NCI-H82 treated with DMSO at 0.1 percent for 48 hours (cell line): ENCODE results near the gene NOM1.

Experiments
- DNase-seq: peaks from one replicate; lab custom pipeline; 2025; ENCODE audit not compliant: unreplicated experiment; lab: John Stamatoyannopoulos, UW

The NOM1 gene

DNA sequence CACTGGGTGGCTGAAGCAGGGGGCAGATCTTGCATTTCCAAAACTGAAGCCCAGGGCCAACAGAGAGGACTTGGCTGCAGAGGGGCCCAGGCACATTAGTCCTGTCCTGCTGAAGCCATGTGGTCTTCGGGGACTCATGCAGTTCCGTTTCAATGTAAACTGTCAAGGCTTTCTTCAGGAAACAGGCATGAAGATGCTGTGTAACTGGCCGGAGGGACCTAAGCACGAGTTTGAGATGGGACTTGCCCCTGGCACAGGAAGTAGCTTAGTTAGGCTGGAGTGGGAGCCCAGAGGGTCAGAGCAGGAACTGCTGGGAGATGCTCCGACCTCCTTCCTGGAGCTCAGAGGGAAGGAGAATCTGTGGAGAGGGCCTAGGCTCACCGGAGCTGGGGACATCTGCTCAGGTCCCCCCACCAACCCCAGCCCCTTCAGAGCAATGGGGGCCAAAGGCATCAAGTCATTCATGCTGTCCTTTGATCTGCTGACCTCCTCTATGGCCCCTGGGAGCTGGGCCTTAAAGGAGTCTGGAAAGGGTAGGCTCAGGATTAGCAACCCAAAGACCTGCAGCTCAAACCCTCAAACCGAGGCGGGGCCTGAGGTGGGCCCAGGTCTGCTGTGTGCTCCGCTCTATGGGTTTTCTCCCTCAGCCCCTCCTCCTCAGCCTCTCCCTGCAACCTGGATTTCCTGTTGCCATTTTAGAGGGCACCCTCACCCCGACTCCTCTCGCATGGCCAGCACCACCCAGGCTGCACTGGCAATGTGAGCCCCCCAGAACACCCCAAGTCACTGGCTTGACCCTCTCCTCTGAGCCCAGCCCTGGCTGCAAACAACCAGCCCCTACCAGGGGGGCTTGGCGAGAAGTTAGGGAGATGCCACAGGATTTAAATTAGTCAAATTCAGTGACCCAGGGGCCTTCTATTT, 65.4 kb downstream of the NOM1 start:
- DNase-seq: no peak

- no peak for DNase-seq
These were observed 66.5 kb downstream of the NOM1 start for GRCh38 chr7:157016024-157016351.

DNA sequence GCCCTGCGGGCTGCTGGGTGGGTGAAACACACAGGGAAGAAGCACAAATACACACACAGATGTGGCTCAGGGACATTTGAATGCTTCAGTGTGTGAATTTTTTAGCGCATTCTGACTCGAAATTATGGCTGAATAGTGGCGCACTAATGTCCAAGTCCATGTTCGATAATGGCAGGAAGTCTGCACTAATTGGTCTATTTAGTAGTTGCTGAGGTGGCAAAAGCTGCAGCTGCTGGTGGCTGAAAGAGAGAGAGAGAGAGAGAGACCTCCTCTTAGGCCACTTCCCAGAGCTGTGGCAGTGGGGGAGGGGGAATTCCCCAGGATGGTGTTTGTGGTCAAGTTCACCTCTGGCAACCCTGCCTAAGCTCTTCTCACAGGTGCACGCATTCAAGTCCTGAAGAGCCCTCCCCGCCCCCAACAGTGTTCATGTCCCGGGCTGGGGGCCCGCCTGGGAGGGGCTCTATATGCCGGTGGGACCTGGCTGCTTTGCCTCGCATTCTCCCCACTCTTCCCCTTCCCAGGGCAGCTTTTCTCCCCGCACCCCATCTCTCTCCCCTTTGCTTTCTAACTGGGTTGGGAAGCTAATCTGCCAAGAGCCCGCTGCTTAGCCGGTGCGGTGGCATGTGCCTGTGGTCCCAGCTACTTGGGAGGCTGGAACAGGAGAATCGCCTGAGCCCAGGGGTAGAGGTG, 67.0 kb downstream of the NOM1 start:
- DNase-seq: no peak

- DNase-seq: no peak
These were observed 67.6 kb downstream of the NOM1 start for GRCh38 chr7:157017149-157017548.

- DNase-seq: no peak
These were observed 68.3 kb downstream of the NOM1 start for GRCh38 chr7:157017603-157018327.

GRCh38 chr7:157018328-157018996, 69.0 kb downstream of the NOM1 start:
- DNase-seq: no peak

GRCh38 chr7:157018997-157019608, 69.6 kb downstream of the NOM1 start:
- no peak for DNase-seq

DNA sequence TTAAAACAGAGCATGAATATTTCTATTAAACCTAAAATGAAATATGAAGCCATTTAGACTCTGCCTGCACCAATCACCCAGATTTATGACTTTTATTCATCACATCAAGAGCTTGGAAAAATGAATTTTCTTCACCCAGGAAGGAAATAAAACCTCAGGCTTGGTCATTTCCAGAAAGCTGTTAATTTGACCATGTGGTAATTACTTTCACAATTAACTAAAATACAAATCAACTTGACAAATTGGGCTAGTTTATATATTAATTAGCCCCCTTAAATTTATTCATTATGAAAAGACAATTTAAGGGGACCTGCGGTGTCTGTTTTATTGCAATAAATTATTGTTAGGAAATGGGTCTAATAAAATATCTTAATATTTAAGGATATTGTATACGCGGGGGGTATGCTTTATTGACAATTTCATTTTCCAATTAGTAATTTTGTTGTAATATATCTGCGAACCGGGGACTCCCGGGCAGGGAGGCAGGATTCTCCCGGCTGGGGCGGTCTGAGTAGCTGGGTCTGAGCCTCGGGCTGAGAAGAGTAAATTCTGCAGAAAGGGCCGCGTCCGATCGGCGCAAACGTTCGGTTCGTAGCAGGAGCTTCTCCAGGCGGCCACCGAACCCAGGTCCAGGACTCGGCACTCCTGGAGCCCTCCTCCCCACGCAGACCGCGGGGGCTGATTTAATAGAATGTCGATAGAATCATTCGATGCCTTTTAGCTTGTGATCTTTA, 70.4 kb downstream of the NOM1 start:
- no peak for DNase-seq

GRCh38 chr7:157020514-157021070, 71.1 kb downstream of the NOM1 start:
- no peak for DNase-seq

DNA sequence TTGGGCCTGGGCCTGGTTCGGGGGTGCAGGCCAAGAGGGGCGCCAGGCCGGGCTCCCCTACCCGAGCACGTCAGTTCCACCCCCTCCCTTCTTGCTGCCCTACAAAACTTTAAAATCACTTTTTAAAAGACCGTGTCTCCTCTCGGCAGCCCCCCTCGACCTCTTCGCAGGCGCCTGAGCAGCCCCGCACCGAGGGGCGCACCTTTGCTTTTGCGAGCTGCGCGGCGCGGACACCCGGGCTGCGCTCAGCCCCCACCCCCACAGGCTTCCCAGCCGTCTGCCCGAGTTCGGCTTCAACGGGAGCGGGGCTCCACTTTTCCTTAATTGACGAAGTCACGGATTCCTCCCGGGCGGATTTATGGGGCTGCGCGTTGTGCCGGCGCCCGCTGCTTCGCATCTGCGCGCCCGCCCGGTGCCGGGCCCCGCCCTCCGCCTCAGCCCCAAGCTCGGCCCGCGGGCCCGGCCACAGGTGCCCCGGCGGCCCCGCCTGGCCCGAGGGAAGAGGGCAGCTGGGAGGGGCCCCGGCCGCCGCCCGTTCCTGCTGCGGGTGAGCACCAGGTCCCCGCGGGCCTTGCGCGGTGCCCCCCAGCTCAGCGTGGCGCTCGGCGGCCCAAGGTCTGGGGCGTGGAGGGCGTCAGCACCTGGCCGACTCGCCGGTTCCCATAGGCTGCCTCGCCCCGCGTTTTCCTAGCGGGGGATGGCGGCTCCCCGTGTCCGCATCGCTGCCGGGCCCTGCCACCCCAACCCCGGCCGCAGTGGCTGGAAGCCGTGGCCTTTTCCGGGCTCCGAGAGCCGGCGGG, 71.8 kb downstream of the NOM1 start:
- DNase-seq: no peak

DNA sequence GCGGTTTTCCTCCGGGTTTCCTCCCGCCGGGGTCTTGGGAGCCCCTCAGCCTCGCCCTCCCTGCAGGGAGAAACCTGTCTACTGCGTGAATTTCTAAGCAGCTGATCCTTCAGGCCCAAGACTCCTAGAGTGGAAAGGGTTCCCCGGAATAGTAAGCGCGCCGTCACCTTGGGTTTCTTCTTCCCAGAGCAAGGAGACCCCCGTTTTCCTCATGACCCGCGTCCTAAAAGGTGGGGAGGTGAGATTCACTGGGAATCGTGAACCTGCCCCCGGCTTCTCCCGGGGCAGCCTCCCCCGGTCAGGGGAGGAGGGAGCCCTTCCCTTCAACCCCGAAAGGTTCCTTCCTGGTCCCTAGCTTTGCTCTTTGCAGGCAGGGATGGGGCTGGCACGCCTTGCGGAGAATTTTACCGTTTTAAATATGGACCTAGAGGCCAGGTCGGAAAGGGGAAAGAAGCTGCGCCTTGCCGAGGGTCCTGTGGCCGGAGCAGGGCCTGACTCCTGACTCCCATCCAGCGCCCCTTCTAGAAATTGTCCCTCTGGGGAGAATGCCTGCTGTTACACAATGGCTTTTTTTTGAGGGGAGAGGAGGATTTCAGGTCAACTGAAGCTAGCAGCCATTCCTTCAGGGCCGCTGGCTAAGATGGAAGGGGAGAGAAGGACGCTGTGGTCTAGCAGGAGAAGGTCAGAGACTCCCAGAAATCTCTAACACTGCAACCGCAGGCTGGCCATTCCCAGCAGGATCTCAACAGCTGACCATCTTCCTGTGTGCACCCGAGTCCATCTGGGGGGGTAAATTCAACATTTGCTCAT, 72.6 kb downstream of the NOM1 start:
- no peak for DNase-seq
